Measurements from ENCODE around the gene SRCAP. TPM values are rescaled to one million over a fixed set of nuclear protein-coding genes. Genes with fewer than 3 reads are reported as not detected.
A peak's percentile ranks its signal among the peaks of the same experiment; 100 is the strongest.

Gene SRCAP
- 6.9 and 11.7 TPM in 2 replicates for total RNA-seq (2014; rRNA removed; shearing (Covaris generic))

- peak; percentile 80 for DNase-seq (ENCODE audit: low read depth)
Measured at GRCh38 chr16:30698816-30699614, at the start of gene SRCAP. SRCAP (plus strand) TSS chr16:30699171; CDS start chr16:30700825, 1,654 bp downstream.

- no peak for DNase-seq (ENCODE audit: low read depth)
Measured at GRCh38 chr16:30649725-30650368, 49.1 kb upstream of the SRCAP start.

GRCh38 chr16:30650369-30651123 is 48.4 kb upstream of the SRCAP start, which contains the start of gene PRR14:
PRR14 (plus strand) TSS chr16:30650960; CDS start chr16:30651646, 686 bp downstream.
- peak; percentile 99 for DNase-seq (ENCODE audit: low read depth)

GRCh38 chr16:30651124-30652004 is 47.6 kb upstream of the SRCAP start:
- peak; percentile 66 for DNase-seq (ENCODE audit: low read depth)

- no peak for DNase-seq (ENCODE audit: low read depth)
Measured at GRCh38 chr16:30652005-30652296, 47.0 kb upstream of the SRCAP start.

DNA sequence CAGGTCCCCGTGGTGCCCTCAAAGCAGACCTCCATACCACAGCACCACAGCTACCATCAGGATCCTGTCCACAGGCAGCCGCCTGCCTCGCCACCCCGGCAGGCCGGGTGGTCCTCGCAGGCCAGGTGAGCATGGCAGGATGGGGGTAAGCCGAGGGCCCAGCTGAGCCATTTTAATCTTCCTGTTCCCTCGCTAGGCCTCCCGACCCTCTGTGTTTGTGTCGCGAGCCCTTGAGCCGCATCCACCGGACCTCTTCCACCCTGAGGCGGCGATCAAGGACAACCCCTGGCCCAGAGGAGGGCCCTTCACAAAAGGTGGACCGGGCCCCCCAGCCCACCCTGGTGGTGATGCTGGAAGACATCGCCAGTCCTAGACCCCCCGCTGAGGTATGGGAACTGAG is 46.3 kb upstream of the SRCAP start:
- DNase-seq (ENCODE audit: low read depth): no peak

DNA sequence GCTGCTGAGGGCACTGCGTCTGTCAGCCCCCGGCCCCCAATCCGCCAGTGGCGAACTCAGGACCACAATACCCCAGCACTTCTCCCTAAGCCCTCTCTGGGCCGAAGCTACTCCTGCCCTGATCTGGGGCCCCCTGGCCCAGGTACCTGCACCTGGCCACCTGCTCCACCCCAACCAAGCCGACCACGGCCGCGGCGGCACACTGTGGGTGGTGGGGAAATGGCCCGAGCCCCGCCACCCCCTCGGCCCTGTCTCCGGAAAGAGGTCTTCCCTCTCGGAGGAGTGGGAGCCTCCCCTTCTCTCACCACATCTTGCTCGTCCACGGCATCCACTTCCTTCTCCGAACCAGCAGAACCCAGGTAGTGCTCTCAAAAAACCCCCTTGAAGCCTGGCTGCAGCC is 44.1 kb upstream of the SRCAP start:
- DNase-seq (ENCODE audit: low read depth): no peak

DNA sequence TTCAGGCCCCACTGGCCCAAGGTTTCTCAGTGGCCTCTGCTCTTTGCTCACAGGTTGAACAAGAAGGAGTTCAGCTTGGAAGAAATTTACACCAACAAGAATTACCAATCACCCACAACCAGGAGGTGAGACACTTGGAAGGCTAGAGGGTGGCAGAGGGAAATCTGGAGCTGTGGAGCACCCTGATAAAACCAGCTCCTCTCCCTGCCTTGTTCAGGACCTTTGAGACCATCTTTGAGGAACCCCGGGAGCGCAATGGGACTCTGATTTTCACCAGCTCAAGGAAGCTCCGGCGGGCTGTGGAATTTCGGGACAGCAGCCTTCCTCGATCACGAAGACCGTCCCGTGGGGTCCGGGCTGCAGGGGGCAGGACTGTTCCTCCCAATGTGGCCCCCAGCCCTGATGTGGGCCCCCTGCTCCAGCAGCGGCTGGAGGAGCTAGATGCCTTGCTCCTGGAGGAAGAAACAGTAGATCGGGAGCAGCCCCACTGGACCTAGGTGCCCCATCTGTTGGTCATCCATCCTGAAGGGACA is 43.1 kb upstream of the SRCAP start:
- no peak for DNase-seq (ENCODE audit: low read depth)

DNA sequence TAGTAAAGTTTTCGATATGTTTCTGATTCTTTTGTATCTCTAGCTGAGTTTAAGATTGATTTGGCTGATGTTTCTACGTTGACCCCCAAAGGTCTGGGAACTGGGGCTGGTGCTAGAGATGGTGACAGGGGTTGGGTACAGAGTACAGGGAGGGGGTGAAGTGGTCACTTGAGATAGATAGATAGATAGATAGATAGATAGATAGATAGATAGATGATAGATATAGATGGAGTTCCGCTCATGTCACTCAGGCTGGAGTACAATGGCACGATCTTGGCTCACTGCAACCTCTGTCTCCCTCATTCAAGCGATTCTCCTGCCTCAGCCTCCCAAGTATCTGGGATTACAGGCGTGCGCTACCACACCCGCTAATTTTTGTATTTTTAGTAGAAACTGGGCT is 42.6 kb upstream of the SRCAP start:
- no peak for DNase-seq (ENCODE audit: low read depth)

DNA sequence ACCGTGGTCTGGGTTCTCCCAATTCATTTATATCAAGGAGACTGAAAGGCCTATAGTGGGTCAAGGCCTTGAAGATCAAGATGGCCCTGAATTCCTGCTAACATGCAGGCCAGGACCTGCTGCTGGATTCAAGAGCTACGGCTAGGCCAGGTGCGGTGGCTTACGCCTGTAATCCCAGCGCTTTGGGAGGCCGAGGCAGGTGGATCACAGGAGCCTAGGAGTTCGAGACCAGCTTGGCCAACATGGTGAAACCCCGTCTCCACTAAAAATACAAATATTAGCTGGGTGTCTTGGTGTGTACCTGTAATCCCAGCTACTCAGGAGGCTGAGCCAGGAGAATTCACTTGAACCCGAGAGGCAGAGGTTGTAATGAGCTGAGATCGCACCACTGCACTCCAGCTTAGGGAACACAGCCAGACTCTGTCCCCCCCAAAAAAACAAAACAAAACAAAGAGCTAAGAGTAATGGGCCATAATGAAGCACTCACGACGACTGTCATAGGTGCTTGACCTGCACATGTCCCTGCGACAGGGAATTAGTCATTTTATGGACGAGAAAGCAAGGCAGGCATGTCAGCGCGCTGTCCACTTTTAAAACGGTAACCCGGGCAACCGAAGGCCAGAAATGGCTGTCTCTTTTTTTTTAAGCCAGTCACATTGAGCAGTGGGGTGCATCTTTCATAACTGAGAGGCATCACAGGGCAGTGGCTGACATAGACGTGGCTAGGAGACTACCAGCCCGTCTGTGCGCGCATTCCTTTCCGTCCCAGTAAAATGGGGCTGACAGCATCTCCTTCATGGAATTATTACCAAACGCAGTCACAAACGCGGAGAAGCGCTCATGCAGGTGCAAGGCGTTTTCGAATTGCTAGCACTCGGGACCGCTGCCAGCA is 41.8 kb upstream of the SRCAP start:
- peak; percentile 73 for DNase-seq (ENCODE audit: low read depth)

DNA sequence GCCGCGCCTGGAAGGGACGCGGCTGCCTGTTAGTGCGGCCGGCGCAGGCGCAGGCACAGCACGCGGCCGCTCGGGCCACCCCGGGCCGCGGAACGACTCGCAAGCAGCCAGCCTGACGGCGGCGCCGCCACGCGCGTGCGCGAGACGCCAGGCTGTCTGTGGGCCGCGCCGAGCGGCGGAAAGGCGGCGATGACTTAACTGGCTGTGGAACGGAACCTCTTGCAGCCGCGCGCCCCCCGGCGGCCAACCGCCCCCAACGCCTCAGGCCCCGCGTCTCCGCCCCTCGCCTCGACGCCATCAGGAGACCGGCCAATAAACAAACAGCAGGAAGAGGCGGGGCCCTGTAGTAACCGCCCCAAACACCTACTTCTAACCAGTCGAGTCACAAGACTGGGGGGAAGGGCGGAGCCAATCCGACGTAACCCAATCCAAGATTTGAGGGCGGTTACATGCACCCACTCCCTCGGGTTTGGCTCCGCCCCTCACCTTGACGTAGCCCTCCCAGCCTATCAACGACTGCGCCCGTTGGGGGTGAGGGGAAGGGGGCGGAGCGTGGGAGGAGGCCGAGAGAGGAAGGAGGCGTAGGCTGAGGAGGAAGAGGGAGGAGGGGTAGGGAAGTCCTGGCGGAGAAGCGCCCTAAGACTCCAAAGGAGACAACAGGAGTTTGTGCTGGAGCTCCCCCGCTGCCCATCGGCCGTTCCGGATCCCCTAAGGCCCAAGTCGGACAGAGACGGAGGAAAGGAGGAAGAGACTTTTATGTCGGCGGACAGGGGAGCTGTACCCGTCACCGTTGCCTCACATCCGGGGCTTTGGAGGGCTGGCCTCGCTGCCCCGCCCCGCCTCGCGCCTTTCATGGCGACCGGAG is 40.9 kb upstream of the SRCAP start, which contains the start of gene FBRS:
Gene FBRS (plus strand): TSS at position 566 of the 865 bp plus-strand sequence. CDS start 1,088 bp downstream, outside the sequence.
- DNase-seq (ENCODE audit: low read depth): peak; percentile 100

- peak; percentile 91 for DNase-seq (ENCODE audit: low read depth)
Measured at GRCh38 chr16:30658731-30659506, 40.1 kb upstream of the SRCAP start.

GRCh38 chr16:30659507-30660423 is 39.2 kb upstream of the SRCAP start:
- no peak for DNase-seq (ENCODE audit: low read depth)

- no peak for DNase-seq (ENCODE audit: low read depth)
Measured at GRCh38 chr16:30660424-30661261, 38.3 kb upstream of the SRCAP start.

GRCh38 chr16:30662449-30662848 is 36.5 kb upstream of the SRCAP start:
- no peak for DNase-seq (ENCODE audit: low read depth)

GRCh38 chr16:30663038-30663437 is 35.9 kb upstream of the SRCAP start:
- no peak for DNase-seq (ENCODE audit: low read depth)

Data from M059J (cell line).